Colonic mucosa (tissue), 4 donors: ENCODE measurements around the gene RECK. TPM values are rescaled to one million over a fixed set of nuclear protein-coding genes. Genes with fewer than 3 reads are reported as not detected.

Experiments used
- DNase-seq: peaks from one replicate; pipeline ENCODE4 v3.0.0-alpha.2; 2020
- H3K27ac ChIP-seq: fragments of 200-600 bp; one replicate; pipeline ENCODE4 v1.8.0; 2021
- H3K27me3 ChIP-seq: fragments of 200-600 bp; one replicate; pipeline ENCODE4 v1.8.0; 2021
- H3K36me3 ChIP-seq: fragments of 200-600 bp; one replicate; pipeline ENCODE4 v1.8.0; 2021
- H3K4me1 ChIP-seq: fragments of 200-600 bp; one replicate; pipeline ENCODE4 v1.8.0; 2021; ENCODE audit warnings: mild to moderate bottlenecking
- H3K4me3 ChIP-seq: fragments of 200-600 bp; one replicate; pipeline ENCODE4 v1.8.0; 2021
- H3K9ac ChIP-seq, 2 donors: one replicate each; pipeline ENCODE4 v1.7.0; 2013; ENCODE audit warnings: control low read depth in 2 of 2, low read depth in 2 of 2, low read length in 2 of 2
- H3K9me3 ChIP-seq: fragments of 200-600 bp; one replicate; pipeline ENCODE4 v1.8.0; 2021
- CTCF ChIP-seq: fragments of 200-600 bp; IDR thresholded peaks from one replicate; pipeline ENCODE4 v1.8.0; 2022; ENCODE audit warnings: antibody characterized with exemption, mild to moderate bottlenecking
- intact Hi-C: fragments of 100-400 bp; cut with DNase I; formaldehyde crosslinking; loops from one replicate; pipeline ENCODE4 v1.14.1; 2022
- total RNA-seq, 2 donors: library from RNA; stranded (reverse); fragmentation: NEBNext Ultra II Directional in 1 of 2; extraction: Animal tissue kit (Norgen Biotek cat#: 25700) in 1 of 2; gene quantifications; one replicate each; pipeline ENCODE4 v1.2.1, GENCODE V29; 2021
- donor health status: healthy.
- donor health status: DM: no; HTN: no; CAD: no.
- donor health status: DM: no; HTN: no; CAD: no.

Gene RECK
- total RNA-seq, 2 donors from 2014 or later: 1.6 to 4.5 TPM

GRCh38 chr9:36145970-36146369 lies 109.3 kb downstream of the RECK start:
- no peak for TF ChIP-seq CTCF
- peaks cover 19% of the 10 kb centered on the region for H3K4me1 ChIP-seq
- H3K9me3 ChIP-seq: no peaks in the 10 kb centered on the region
- H3K9ac ChIP-seq: no peak overlapping the region
- H3K27me3 ChIP-seq: no peaks in the 10 kb centered on the region
- no peak for DNase-seq
- no peak overlapping the region for H3K4me3 ChIP-seq
- H3K36me3 ChIP-seq: no peaks in the 10 kb centered on the region
- no peak overlapping the region for H3K27ac ChIP-seq
- intact Hi-C loops: no loop called here

GRCh38 chr9:36146651-36147050 lies 109.9 kb downstream of the RECK start:
- H3K4me1 ChIP-seq: peaks cover 14% of the 10 kb centered on the region
- DNase-seq: no peak
- no peak for TF ChIP-seq CTCF
- intact Hi-C loops: no loop called here
- no peaks in the 10 kb centered on the region for H3K36me3 ChIP-seq
- H3K9me3 ChIP-seq: no peaks in the 10 kb centered on the region
- H3K9ac ChIP-seq: no peak overlapping the region
- H3K27me3 ChIP-seq: no peaks in the 10 kb centered on the region
- no peak overlapping the region for H3K27ac ChIP-seq
- H3K4me3 ChIP-seq: no peak overlapping the region

- intact Hi-C loops: no loop called here
- H3K27me3 ChIP-seq: no peaks in the 10 kb centered on the region
- H3K27ac ChIP-seq: peak overlapping the region; percentile 77
- no peaks in the 10 kb centered on the region for H3K9me3 ChIP-seq
- no peaks in the 10 kb centered on the region for H3K36me3 ChIP-seq
- H3K9ac ChIP-seq: no peak overlapping the region
- peaks cover 8% of the 10 kb centered on the region for H3K4me1 ChIP-seq
- DNase-seq: no peak
- no peak overlapping the region for H3K4me3 ChIP-seq
- no peak for TF ChIP-seq CTCF
Observed at GRCh38 chr9:36147441-36148175, 110.9 kb downstream of the RECK start.

GRCh38 chr9:36148311-36149051 lies 111.8 kb downstream of the RECK start:
- no peaks in the 10 kb centered on the region for H3K27me3 ChIP-seq
- peak overlapping the region in 1 of 2 donors; percentile 64 for H3K9ac ChIP-seq
- DNase-seq: peak; percentile 86
- H3K27ac ChIP-seq: peak overlapping the region; percentile 77
- no peak overlapping the region for H3K4me3 ChIP-seq
- no peaks in the 10 kb centered on the region for H3K36me3 ChIP-seq
- intact Hi-C loops: no loop called here
- H3K9me3 ChIP-seq: no peaks in the 10 kb centered on the region
- peaks cover 4% of the 10 kb centered on the region for H3K4me1 ChIP-seq
- no peak for TF ChIP-seq CTCF

GRCh38 chr9:36149197-36149596 lies 112.5 kb downstream of the RECK start:
- DNase-seq: no peak
- intact Hi-C loops: no loop called here
- no peaks in the 10 kb centered on the region for H3K27me3 ChIP-seq
- H3K4me1 ChIP-seq: peaks cover 4% of the 10 kb centered on the region
- H3K36me3 ChIP-seq: no peaks in the 10 kb centered on the region
- H3K9ac ChIP-seq: peak overlapping the region in 1 of 2 donors; percentile 34
- H3K9me3 ChIP-seq: no peaks in the 10 kb centered on the region
- TF ChIP-seq CTCF: no peak
- H3K27ac ChIP-seq: peak overlapping the region; percentile 77
- H3K4me3 ChIP-seq: no peak overlapping the region
